Pons (tissue), 1 donor: Measurements from ENCODE around the gene BAIAP3.

ENCODE experiments used
- DNase-seq: peaks from one replicate; pipeline ENCODE4 v3.0.0-alpha.2; 2016; ENCODE audit warnings: low spot score

The BAIAP3 gene

GRCh38 chr16:1394367-1394951, 61.0 kb downstream of the BAIAP3 start:
- no peak for DNase-seq

- DNase-seq = no peak
Observed at GRCh38 chr16:1395444-1396031, 62.1 kb downstream of the BAIAP3 start.

GRCh38 chr16:1397779-1398178, 64.3 kb downstream of the BAIAP3 start:
- DNase-seq = no peak

- no peak for DNase-seq
Observed at GRCh38 chr16:1398351-1398750, 64.9 kb downstream of the BAIAP3 start.
